Ishikawa (cell line): ENCODE results near the gene DNAH3.

Experiments
- CEBPB ChIP-seq: IDR thresholded peaks from 2 replicates; pipeline ENCODE4 v1.6.1; 2012
- CREB1 ChIP-seq: IDR thresholded peaks from 2 replicates; pipeline ENCODE4 v1.6.1; 2012; ENCODE audit warnings: low read depth
- EGR1 ChIP-seq: IDR thresholded peaks from 2 replicates; pipeline ENCODE4 v1.6.1; 2012
- EP300 ChIP-seq: IDR thresholded peaks from 2 replicates; pipeline ENCODE4 v1.6.1; 2012; ENCODE audit warnings: borderline replicate concordance
- FOXM1 ChIP-seq: IDR thresholded peaks from 2 replicates; pipeline ENCODE4 v1.6.1; 2012; ENCODE audit warnings: low read depth, borderline replicate concordance
- NFIC ChIP-seq: IDR thresholded peaks from 2 replicates; pipeline ENCODE4 v1.6.1; 2012
- RAD21 ChIP-seq: IDR thresholded peaks from 2 replicates; pipeline ENCODE4 v1.6.1; 2012; ENCODE audit warnings: low read depth
- TAF1 ChIP-seq: IDR thresholded peaks from 2 replicates; pipeline ENCODE4 v1.6.1; 2012; ENCODE audit warnings: low read depth, mild to moderate bottlenecking
- TCF12 ChIP-seq: IDR thresholded peaks from 2 replicates; pipeline ENCODE4 v1.6.1; 2012; ENCODE audit warnings: low read depth
- TEAD4 ChIP-seq: IDR thresholded peaks from 2 replicates; pipeline ENCODE4 v1.6.1; 2012
- YY1 ChIP-seq: IDR thresholded peaks from 2 replicates; pipeline ENCODE4 v1.6.1; 2012; ENCODE audit warnings: low read depth
- ZBTB7A ChIP-seq: IDR thresholded peaks from 2 replicates; pipeline ENCODE4 v1.6.1; 2012; ENCODE audit warnings: low read depth
- TF ChIP-seq, protein P1 (sequence below): IDR thresholded peaks from 2 replicates; pipeline ENCODE4 v1.6.1; 2012
- TF ChIP-seq, protein P2 (sequence below): IDR thresholded peaks from 2 replicates; pipeline ENCODE4 v1.6.1; 2012
- TF ChIP-seq, protein P3 (sequence below): IDR thresholded peaks from 2 replicates; pipeline ENCODE4 v1.6.1; 2012; ENCODE audit warnings: low read depth, mild to moderate bottlenecking

Gene DNAH3

DNA sequence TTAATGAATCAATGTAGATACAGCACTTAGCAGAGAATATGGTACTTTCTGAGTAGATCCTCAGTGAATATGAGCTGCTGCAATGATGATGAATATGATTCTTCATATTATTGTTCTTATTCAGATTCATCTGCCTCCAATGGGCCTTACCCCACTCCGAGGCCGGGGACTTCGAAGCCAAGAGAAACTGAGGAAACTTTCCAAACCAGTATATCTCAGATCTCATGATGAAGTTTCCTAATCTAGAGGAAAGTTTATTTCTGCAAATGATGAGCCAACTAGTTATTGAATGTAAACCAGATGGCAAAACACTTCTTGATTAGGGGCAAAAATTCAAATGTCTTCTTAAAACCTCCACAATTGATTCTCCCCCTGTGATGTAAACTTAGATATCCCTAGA lies 226.8 kb downstream of the DNAH3 start:
- TF ChIP-seq YY1: no peak
- no peak for TF ChIP-seq CEBPB
- TF ChIP-seq EP300: no peak
- no peak for TF ChIP-seq FOXM1
- no peak for TF ChIP-seq TEAD4
- TF ChIP-seq RAD21: no peak
- TF ChIP-seq, protein P1, sequence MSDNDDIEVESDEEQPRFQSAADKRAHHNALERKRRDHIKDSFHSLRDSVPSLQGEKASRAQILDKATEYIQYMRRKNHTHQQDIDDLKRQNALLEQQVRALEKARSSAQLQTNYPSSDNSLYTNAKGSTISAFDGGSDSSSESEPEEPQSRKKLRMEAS: no peak
- TF ChIP-seq TAF1: no peak
- TF ChIP-seq NFIC: no peak
- TF ChIP-seq ZBTB7A: no peak
- no peak for TF ChIP-seq EGR1
- no peak for TF ChIP-seq TCF12
- no peak for TF ChIP-seq CREB1
- TF ChIP-seq, protein P2, sequence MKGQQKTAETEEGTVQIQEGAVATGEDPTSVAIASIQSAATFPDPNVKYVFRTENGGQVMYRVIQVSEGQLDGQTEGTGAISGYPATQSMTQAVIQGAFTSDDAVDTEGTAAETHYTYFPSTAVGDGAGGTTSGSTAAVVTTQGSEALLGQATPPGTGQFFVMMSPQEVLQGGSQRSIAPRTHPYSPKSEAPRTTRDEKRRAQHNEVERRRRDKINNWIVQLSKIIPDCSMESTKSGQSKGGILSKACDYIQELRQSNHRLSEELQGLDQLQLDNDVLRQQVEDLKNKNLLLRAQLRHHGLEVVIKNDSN: no peak
- TF ChIP-seq, protein P3, sequence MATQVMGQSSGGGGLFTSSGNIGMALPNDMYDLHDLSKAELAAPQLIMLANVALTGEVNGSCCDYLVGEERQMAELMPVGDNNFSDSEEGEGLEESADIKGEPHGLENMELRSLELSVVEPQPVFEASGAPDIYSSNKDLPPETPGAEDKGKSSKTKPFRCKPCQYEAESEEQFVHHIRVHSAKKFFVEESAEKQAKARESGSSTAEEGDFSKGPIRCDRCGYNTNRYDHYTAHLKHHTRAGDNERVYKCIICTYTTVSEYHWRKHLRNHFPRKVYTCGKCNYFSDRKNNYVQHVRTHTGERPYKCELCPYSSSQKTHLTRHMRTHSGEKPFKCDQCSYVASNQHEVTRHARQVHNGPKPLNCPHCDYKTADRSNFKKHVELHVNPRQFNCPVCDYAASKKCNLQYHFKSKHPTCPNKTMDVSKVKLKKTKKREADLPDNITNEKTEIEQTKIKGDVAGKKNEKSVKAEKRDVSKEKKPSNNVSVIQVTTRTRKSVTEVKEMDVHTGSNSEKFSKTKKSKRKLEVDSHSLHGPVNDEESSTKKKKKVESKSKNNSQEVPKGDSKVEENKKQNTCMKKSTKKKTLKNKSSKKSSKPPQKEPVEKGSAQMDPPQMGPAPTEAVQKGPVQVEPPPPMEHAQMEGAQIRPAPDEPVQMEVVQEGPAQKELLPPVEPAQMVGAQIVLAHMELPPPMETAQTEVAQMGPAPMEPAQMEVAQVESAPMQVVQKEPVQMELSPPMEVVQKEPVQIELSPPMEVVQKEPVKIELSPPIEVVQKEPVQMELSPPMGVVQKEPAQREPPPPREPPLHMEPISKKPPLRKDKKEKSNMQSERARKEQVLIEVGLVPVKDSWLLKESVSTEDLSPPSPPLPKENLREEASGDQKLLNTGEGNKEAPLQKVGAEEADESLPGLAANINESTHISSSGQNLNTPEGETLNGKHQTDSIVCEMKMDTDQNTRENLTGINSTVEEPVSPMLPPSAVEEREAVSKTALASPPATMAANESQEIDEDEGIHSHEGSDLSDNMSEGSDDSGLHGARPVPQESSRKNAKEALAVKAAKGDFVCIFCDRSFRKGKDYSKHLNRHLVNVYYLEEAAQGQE: no peak

DNA sequence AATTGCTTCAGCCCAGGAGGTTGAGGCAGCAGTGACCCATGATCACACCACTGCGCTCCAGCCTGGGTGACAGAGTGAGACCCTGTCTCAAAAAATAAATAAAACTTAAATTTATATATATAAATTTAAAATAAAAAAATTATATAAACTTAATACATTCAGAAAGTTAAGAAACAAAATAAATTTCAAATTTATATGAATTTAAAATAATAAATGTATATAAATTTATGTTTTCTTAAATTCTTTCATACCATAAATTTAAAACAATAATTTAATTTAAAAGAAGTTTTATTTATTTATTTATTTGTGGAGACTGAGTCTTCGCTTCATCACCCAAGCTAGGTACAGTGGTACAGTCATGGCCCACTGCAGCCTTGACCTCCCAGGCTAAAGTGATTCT lies 229.8 kb downstream of the DNAH3 start:
- no peak for TF ChIP-seq YY1
- no peak for TF ChIP-seq RAD21
- no peak for TF ChIP-seq TCF12
- no peak for TF ChIP-seq EGR1
- TF ChIP-seq TEAD4: no peak
- no peak for TF ChIP-seq TAF1
- TF ChIP-seq FOXM1: no peak
- no peak for TF ChIP-seq EP300
- TF ChIP-seq NFIC: no peak
- no peak for TF ChIP-seq ZBTB7A
- no peak for TF ChIP-seq CREB1
- TF ChIP-seq, protein P3: no peak
- TF ChIP-seq CEBPB: no peak
- TF ChIP-seq, protein P2: no peak
- TF ChIP-seq, protein P1: no peak

DNA sequence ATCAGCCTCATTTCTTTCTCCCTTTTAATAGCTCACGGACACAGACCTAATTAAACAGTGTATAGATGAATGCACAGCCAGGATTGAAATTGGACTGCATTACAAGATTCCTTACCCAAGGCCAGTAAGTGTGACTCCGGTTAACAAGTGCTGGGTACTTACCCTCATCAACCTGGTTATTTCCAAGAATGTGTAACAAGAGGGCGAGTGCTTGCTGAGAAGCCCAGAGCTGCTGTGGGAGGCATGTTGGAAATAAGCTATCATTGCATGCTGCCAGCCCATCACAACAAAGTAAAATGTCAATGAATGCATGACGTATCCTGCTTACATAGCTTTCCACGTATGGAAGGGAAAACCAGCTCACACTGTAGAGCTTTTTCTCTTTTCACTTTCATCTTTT lies 230.6 kb downstream of the DNAH3 start:
- TF ChIP-seq, protein P2: no peak
- TF ChIP-seq TAF1: no peak
- no peak for TF ChIP-seq ZBTB7A

DNA sequence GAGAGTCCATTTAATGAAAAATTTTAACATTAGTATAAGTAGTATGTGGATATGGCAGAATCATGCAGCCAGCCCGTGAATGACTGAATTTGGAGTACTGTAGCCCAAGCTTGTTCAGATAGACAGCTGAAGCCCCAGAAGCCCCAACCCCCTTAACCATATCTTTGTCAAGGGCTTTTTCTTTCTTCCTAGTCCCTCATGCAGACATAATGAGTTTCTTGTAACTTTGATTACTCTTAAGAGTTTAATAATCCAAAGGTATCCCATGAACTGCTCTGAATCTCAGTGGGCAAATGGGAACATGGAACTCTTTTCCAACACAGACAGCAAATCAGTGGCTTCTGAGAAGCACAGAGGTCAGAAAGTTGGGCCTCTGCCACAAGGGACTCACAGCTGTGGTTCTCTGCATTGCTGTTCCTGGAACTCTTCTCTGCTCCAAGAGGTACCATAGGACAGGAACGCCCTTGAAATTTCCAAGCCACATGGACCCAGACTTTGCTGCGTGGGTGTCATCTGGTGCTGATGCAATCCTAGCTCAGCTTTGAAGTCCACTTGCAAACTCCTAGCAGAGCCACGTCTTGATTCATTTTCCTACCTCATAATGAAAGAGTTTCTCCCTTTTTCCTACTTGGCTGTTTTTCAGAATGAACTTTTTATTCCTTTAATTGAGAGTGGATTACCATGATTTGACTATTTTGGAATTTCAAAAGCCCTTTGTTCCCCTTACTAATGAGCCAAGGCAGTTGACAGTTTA lies 232.0 kb downstream of the DNAH3 start:
- TF ChIP-seq EGR1 (no peak), TCF12 (no peak), FOXM1 (no peak), CREB1 (no peak), YY1 (no peak), ZBTB7A (no peak), NFIC (no peak), TAF1 (no peak)
- TF ChIP-seq, protein P3: no peak
- TF ChIP-seq, protein P1: no peak
